H1 (cell line): ENCODE results near the gene SLC39A10. TPM values are rescaled to one million over a fixed set of nuclear protein-coding genes. Genes with fewer than 3 reads are reported as not detected.

ENCODE experiments used
- CBX8 ChIP-seq: fragments of 300-800, 300-1000 bp; sonication (generic); IDR thresholded peaks from 2 replicates; pipeline ENCODE4 v1.7.1; 2016; ENCODE audit warnings: low read depth, low read length, borderline replicate concordance
- FOSL1 ChIP-seq: IDR thresholded peaks from 2 replicates; pipeline ENCODE4 v1.6.1; 2011; ENCODE audit warnings: mild to moderate bottlenecking, low read depth, low read length, moderate library complexity; ENCODE audit not compliant: insufficient read depth
- TEAD4 ChIP-seq: IDR thresholded peaks from 2 replicates; pipeline ENCODE4 v1.6.1; 2012; ENCODE audit warnings: low read depth, low read length, inconsistent platforms, mixed read lengths
- polyA plus RNA-seq, 7 experiments: library from polyadenylated mRNA; depleted of rRNA in 3 of 7; stranded (reverse) in 5 of 7; unstranded in 2 of 7; fragments of >200 nt in 5 of 7; fragments of 200-250 nt in 2 of 7; gene quantifications; 1 replicate in 5 of 7; 2 replicates in 1 of 7; 4 replicates in 1 of 7; pipeline versions ENCODE4 v1.2.1 to v1.2.3, GENCODE V29; 2011 to 2013; ENCODE audit warnings: missing spikeins in 2 of 7, mixed read lengths in 2 of 7
- total RNA-seq: library from RNA; stranded (reverse); fragmentation: NEBNext Ultra II Directional; extraction: Animal tissue kit (Norgen Biotek cat#: 25700); gene quantifications from 2 replicates; pipeline ENCODE4 v1.2.1, GENCODE V29; 2021
- TF ChIP-seq, protein P1 (sequence below): IDR thresholded peaks from 2 replicates; pipeline ENCODE4 v1.6.1; 2011; ENCODE audit warnings: low read length, improper control_type of control experiment

Gene SLC39A10
- total and polyA plus RNA-seq, 2 of the 8 experiments (the other 6 are each of a cell fraction or from before 2014, with no cell fraction given) = 68.1 to 234 TPM

DNA sequence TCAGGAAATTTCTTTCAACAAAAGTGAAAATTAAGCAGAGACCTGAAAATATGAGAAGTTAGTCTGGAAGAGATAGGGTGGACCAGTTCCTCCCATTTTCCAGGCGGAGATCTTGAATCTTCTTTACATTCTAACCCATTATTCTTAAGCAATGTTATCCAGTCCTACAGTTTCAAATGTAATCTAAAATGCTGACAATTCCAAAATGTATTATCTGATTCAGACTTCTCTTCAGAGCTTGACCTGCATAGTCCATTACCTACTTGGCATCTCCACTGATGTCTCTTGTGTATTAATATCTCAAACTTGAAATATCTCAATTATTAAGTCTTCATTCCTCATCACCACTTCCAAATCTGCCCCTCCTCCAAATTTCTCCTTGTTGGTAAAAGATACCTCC lies 28.4 kb upstream of the SLC39A10 start (continued):
- TF ChIP-seq, protein P1, sequence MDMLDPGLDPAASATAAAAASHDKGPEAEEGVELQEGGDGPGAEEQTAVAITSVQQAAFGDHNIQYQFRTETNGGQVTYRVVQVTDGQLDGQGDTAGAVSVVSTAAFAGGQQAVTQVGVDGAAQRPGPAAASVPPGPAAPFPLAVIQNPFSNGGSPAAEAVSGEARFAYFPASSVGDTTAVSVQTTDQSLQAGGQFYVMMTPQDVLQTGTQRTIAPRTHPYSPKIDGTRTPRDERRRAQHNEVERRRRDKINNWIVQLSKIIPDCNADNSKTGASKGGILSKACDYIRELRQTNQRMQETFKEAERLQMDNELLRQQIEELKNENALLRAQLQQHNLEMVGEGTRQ = no peak
- TF ChIP-seq FOSL1 = no peak
- no peak for TF ChIP-seq TEAD4
- no peak for TF ChIP-seq CBX8
